Neural progenitor cell (in vitro differentiated cells): ENCODE measurements around the gene PIGN.

Experiments
- EZH2 ChIP-seq: fragments of 200-600 bp; sonication (generic); IDR thresholded peaks from 2 replicates; pipeline ENCODE4 v1.6.1; 2017; ENCODE audit warnings: antibody characterized with exemption, mild to moderate bottlenecking, moderate library complexity
- EZH2phosphoT487 ChIP-seq: fragments of 200-600 bp; sonication (generic); IDR thresholded peaks from 2 replicates; pipeline ENCODE4 v1.6.1; 2017; ENCODE audit warnings: antibody characterized with exemption
- TF ChIP-seq, protein P1 (sequence below): fragments of 200-600 bp; sonication (generic); IDR thresholded peaks from 2 replicates; pipeline ENCODE4 v1.5.1; 2017; ENCODE audit warnings: antibody characterized with exemption, mild to moderate bottlenecking

DNA sequence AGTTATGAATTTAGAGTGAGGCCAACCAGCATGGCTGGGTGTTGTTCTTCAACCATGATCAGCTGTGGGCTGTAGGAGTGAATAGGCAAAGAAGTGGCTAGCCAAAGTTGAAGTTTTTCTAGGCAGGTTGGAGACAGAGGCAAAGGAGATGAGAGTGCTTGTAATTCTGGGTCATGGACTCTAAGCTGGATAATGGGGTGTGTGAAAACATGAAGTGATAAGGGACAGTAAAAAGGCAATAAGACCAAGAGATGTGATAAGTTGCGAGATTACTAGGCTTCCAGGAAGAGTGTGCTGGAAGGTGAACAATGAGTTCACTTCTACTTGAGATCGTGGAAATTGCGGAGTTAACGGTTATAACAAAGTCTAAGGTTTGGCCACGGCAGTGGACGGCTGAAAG, 175.4 kb downstream of the PIGN start:
- TF ChIP-seq EZH2 (no peak), EZH2phosphoT487 (no peak)
- TF ChIP-seq, protein P1, sequence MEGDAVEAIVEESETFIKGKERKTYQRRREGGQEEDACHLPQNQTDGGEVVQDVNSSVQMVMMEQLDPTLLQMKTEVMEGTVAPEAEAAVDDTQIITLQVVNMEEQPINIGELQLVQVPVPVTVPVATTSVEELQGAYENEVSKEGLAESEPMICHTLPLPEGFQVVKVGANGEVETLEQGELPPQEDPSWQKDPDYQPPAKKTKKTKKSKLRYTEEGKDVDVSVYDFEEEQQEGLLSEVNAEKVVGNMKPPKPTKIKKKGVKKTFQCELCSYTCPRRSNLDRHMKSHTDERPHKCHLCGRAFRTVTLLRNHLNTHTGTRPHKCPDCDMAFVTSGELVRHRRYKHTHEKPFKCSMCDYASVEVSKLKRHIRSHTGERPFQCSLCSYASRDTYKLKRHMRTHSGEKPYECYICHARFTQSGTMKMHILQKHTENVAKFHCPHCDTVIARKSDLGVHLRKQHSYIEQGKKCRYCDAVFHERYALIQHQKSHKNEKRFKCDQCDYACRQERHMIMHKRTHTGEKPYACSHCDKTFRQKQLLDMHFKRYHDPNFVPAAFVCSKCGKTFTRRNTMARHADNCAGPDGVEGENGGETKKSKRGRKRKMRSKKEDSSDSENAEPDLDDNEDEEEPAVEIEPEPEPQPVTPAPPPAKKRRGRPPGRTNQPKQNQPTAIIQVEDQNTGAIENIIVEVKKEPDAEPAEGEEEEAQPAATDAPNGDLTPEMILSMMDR = no peak
